HG02642 (cell line): Measurements from ENCODE around the gene CLSTN1.
"Not testable (repeated sequence)": the region's sequence is repeated elsewhere in the genome, so short reads cannot be mapped to it uniquely, and the experiment has no call there.

Experiments used
- ATAC-seq: cut with Tn5 transposase; IDR thresholded peaks from one replicate; pipeline ENCODE4 v1.9.1; 2021; ENCODE audit warnings: mild to moderate bottlenecking; ENCODE audit not compliant: unreplicated experiment, poor library complexity

The CLSTN1 gene

GRCh38 chr1:9770298-9770697 lies 53.5 kb downstream of the CLSTN1 start:
- ATAC-seq: no peak

DNA sequence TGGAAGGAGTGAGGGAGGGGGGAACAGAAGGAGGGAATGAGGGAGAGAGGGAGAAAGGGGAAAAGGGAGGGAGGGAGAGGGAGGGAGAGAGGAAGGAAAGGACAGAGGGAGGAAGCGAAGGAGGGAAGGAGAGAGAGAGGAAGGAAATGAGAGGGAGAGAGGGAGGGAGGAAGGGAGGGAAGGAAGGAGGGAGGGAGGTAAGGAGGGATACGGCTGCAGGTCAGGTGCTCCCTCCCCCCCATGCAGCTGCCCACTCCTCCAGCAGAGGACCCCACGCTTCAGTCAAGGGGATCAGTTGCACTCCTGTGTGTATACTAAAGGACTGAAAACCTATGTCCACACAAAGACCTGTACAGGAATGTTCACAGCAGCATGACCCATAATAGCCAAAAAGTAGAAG lies 54.8 kb downstream of the CLSTN1 start:
- ATAC-seq: no peak

- ATAC-seq: no peak
Measured at GRCh38 chr1:9767964-9768668, 55.6 kb downstream of the CLSTN1 start.

DNA sequence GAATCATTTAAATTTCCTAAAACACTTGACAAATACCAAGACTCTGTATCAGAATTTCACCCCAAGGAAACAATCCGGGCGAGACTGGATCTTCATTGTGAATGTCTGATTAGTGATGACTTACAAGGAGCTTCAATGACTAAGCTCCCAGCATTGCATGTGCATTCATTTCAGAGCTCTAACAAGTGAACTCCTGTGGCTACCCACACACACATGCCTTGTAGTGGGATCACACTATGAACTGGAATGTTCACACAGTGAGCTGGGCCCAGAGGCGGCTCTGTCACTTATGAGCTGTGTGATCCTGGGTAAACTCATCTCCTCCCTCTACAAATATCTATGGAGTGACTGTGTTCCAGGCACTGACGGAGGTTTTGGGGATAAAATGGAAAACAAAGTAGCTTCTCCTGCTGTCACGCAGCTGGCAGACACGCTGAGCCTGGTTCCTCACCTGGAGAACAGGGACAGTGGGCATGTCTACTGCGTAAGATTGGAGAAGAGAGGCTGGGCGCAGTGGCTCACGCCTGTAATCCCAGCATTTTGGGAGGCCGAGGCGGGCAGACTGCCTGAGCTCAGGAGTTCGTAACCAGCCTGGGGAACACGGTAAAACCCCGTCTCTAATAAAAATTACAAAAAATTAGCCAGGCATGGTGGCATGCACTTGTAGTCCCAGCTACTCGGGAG lies 56.9 kb downstream of the CLSTN1 start:
- ATAC-seq: no peak

- no peak for ATAC-seq
Measured at GRCh38 chr1:9764550-9764949, 59.2 kb downstream of the CLSTN1 start.

GRCh38 chr1:9763914-9764313 lies 59.9 kb downstream of the CLSTN1 start:
- ATAC-seq: no peak

- ATAC-seq: not testable (repeated sequence)
Measured at GRCh38 chr1:9762446-9762845, 61.3 kb downstream of the CLSTN1 start.

DNA sequence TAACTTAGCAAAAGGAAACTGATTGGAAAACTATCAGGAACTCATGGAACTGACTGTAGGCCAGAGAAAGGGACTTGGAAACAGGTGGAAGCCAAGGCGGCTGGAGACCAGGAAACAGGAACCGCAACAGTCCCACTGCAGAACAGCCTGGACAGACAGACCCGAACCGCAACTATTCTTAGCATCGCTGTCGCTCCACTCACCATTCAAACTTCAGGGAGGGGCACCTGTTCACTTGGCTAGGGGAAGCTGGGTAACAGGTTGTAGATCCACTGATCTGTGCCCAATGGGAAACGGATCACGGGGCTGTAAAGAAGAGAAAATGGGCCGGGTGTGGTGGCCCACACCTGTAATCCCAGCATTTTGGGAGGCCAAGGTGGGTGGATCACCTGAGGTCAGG lies 61.9 kb downstream of the CLSTN1 start:
- no peak for ATAC-seq

DNA sequence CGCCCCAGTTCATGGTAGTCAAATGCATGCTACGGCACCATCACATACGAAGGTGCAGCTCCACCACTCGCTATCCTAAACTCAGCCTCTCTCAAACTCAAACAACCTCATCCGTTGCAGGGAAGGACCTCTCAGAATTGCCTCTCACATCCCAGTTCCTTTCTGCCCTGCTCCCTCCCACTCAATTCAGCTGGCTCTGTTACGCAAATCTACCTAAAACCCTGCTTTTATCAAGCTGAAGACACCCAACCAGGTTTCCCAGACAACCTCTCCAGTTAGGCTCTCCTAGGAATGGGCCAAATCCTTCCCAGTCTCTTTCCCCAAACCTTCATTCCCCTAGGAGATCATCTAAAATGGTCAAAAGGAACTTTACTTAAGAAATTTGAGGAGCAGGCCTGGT lies 62.9 kb downstream of the CLSTN1 start:
- ATAC-seq: no peak

DNA sequence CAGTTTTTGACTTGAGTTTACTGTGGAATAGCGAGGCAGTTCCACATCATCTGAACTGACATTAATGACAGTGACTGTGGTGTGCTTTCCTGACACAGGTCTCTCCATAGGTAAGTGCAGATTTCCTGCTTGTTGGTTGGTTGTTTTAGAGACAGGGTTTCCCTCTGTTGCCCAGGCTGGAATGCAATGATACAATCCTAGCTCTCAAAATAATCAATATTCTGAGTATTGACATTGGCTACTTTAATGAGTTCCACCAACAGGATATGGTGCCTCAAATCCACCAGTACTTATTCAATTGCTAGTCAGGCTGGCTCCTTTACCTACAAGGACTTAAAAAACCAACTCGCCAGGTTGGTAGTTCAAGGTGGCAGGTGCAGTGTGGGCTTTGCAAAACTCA lies 63.8 kb downstream of the CLSTN1 start:
- no peak for ATAC-seq

DNA sequence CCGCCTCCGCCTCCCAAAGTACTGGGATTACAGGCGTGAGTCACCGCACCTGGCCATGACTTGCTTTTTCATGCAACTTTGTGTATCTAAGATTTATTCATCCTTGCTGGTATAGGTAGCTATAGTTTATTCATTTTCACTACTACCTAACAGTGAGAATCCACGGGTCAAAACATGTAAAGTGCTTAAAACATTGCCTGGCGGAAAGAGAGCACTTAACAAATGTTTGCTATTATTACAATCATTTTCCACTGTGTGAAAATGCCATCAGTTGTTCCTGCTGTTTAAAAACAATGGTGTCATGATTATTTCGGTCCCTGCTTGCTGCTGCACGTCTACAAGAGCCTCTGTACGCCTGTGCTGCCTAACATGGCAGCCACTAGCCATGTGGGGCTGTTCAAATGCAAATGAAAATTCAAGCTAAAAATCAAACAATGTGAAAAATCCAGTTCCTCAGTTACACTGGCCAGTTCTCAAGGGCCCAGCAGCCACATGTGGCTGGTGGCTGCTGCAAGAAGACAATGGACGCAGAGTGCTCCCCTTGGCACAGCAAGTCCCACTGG lies 65.1 kb downstream of the CLSTN1 start:
- ATAC-seq: no peak

- no peak for ATAC-seq
Measured at GRCh38 chr1:9755441-9755995, 68.2 kb downstream of the CLSTN1 start.

- no peak for ATAC-seq
Measured at GRCh38 chr1:9753121-9753531, 70.6 kb downstream of the CLSTN1 start.

GRCh38 chr1:9751971-9752370 lies 71.8 kb downstream of the CLSTN1 start:
- no peak for ATAC-seq

- ATAC-seq: no peak
Measured at GRCh38 chr1:9749361-9749760, 74.4 kb downstream of the CLSTN1 start.

- not testable (repeated sequence) for ATAC-seq
Measured at GRCh38 chr1:9748391-9748790, 75.4 kb downstream of the CLSTN1 start.

DNA sequence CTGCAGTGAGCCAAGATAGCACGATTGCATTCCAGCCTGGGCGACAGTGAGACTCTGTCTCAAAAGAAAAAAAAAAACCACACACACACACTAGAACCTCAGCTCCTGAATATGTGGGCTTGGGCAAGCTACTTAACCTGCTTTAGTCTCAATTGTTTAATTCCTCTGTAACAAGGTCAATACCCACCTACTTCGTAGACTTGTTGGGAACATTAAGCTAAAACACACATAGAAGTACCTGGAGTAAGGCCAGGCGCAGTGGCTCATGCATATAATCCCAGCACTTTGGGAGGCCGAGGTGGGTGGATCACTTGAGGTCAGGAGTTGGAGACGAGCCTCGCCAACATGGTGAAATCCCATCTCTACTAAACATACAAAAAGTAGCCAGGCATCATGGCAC lies 77.1 kb downstream of the CLSTN1 start:
- no peak for ATAC-seq

- no peak for ATAC-seq
Measured at GRCh38 chr1:9746211-9746610, 77.6 kb downstream of the CLSTN1 start.

DNA sequence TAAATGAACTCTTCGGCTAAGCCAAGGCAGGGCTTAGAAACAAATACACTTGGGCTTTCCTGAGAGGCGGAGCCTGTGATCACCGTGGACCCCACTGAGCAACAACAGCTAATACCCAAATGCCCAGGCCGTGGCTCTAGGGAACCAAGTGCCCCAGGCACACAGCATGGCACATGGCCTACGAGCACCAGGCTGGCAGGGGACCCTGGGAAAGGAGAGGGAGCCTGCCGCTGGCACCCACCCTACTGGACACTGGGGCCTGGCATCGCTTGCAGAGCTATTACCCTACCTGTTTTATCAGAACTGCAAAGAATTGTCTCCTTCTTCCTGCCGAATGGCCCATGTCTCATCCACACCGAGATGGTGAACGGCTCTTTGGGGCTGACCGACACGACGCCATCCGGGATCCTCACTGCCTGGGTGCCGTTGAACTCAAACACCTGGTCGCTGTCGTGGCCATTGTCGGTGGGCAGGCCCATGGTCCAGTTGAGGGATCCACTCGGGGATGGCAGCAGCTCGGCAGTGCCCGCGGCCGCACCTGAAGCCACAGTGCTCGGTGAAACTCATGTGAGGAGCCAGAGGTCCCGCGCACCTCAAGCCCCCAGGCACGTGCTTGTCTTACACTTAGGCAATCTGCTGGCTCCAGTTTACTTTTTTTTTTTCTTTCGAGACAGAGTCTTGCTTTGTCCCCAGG lies 79.5 kb downstream of the CLSTN1 start:
- no peak for ATAC-seq

- ATAC-seq: no peak
Measured at GRCh38 chr1:9737671-9738070, 86.1 kb downstream of the CLSTN1 start.

- no peak for ATAC-seq
Measured at GRCh38 chr1:9737057-9737456, 86.7 kb downstream of the CLSTN1 start.
